Keratinocyte (primary cell): ENCODE results near the gene EDC3. TPM values are rescaled to one million over a fixed set of nuclear protein-coding genes. Genes with fewer than 3 reads are reported as not detected.

Experiments used
- DNase-seq: peaks from one replicate; pipeline ENCODE4 v3.0.0-alpha.2; 2011; ENCODE audit warnings: low read depth, missing footprints, low spot score
- FAIRE-seq: peaks from 2 replicates; lab custom pipeline; 2011; peaks lifted over from hg19 to GRCh38; lab: Jason Lieb, UNC
- H2AFZ ChIP-seq: 2 replicates; pipeline ENCODE4 v1.6.0; 2012; ENCODE audit warnings: low read length, control low read depth, inconsistent platforms; ENCODE audit not compliant: control insufficient read depth
- H3K27ac ChIP-seq: 2 replicates; pipeline ENCODE4 v1.5.1; 2011; ENCODE audit warnings: low read length; ENCODE audit not compliant: control insufficient read depth, insufficient read depth
- H3K27me3 ChIP-seq: 3 replicates; pipeline ENCODE4 v1.6.0; 2011; ENCODE audit warnings: low read length; ENCODE audit not compliant: control insufficient read depth, insufficient read depth; ENCODE audit errors: extremely low read depth
- H3K36me3 ChIP-seq, 2 experiments: 2 replicates in 1 of 2; 3 replicates in 1 of 2; pipeline ENCODE4 v1.5.1; 2011; ENCODE audit warnings: low read length in 2 of 2, mild to moderate bottlenecking in 1 of 2; ENCODE audit not compliant: control insufficient read depth in 2 of 2, insufficient read depth in 2 of 2; ENCODE audit errors: extremely low read depth in 1 of 2
- H3K4me1 ChIP-seq: 3 replicates; pipeline ENCODE4 v1.5.1; 2011; ENCODE audit warnings: low read length; ENCODE audit not compliant: control insufficient read depth, insufficient read depth; ENCODE audit errors: extremely low read depth
- H3K4me2 ChIP-seq: 3 replicates; pipeline ENCODE4 v1.6.0; 2011; ENCODE audit warnings: low read depth, low read length; ENCODE audit not compliant: control insufficient read depth, insufficient read depth; ENCODE audit errors: extremely low read depth
- H3K4me3 ChIP-seq, 3 experiments: fragments of 200-600 bp in 1 of 3; sonication (generic) in 1 of 3; 2 replicates in 2 of 3; 3 replicates in 1 of 3; pipeline ENCODE4 v1.5.1; 2011 to 2016; ENCODE audit warnings: low read length in 3 of 3, mild to moderate bottlenecking in 3 of 3, control low read depth in 2 of 3, inconsistent platforms in 1 of 3, low read depth in 1 of 3, mixed read lengths in 1 of 3, mixed run types in 1 of 3, moderate library complexity in 1 of 3; ENCODE audit not compliant: control insufficient read depth in 2 of 3, insufficient read depth in 2 of 3; ENCODE audit errors: extremely low read depth in 1 of 3
- H3K79me2 ChIP-seq: 2 replicates; pipeline ENCODE4 v1.6.0; 2012; ENCODE audit warnings: low read length; ENCODE audit not compliant: control insufficient read depth, insufficient read depth
- H3K9ac ChIP-seq: 3 replicates; pipeline ENCODE4 v1.6.0; 2011; ENCODE audit warnings: low read length; ENCODE audit not compliant: control insufficient read depth, insufficient read depth; ENCODE audit errors: extremely low read depth
- H3K9me1 ChIP-seq: 3 replicates; pipeline ENCODE4 v1.6.0; 2011; ENCODE audit warnings: low read length; ENCODE audit not compliant: control insufficient read depth, insufficient read depth; ENCODE audit errors: extremely low read depth
- H3K9me3 ChIP-seq: 2 replicates; pipeline ENCODE4 v1.5.1; 2012; ENCODE audit warnings: low read depth, low read length; ENCODE audit not compliant: control insufficient read depth
- H4K20me1 ChIP-seq: 3 replicates; pipeline ENCODE4 v1.6.0; 2011; ENCODE audit warnings: low read length; ENCODE audit not compliant: control insufficient read depth, insufficient read depth; ENCODE audit errors: extremely low read depth
- EZH2 ChIP-seq: IDR thresholded peaks from one replicate; pipeline ENCODE4 v1.6.1; 2012; ENCODE audit warnings: inconsistent platforms, mild to moderate bottlenecking, low read length, moderate library complexity
- dilution Hi-C: fragments of 300-500 bp; cut with MboI; formaldehyde crosslinking; loops from one replicate; pipeline ENCODE4 v1.7.0; 2020; ENCODE audit warnings: low sequenced_read_pairs; ENCODE audit not compliant: extremely low pct_ligation_motif_present
- polyA plus RNA-seq, 5 experiments: library from polyadenylated mRNA; depleted of rRNA in 3 of 5; stranded (reverse) in 3 of 5; stranded (forward) in 1 of 5; unstranded in 1 of 5; fragments of >200 nt; gene quantifications; 1 replicate in 1 of 5; 2 replicates in 3 of 5; 3 replicates in 1 of 5; pipeline versions ENCODE4 v1.2.1 to v1.2.3, GENCODE V29; 2011 to 2012; ENCODE audit warnings: missing spikeins in 2 of 5, low read depth in 1 of 5, low replicate concordance in 1 of 5
- TF ChIP-seq, protein P1 (sequence below), 3 experiments: IDR thresholded peaks in 1 of 3; conservative IDR thresholded peaks in 1 of 3; optimal IDR thresholded peaks in 1 of 3; 2 replicates in 2 of 3; 3 replicates in 1 of 3; pipeline versions ENCODE3 to v1.5.1; 2011; ENCODE audit warnings: low read length in 3 of 3, mild to moderate bottlenecking in 3 of 3, moderate library complexity in 2 of 3, control low read depth in 1 of 3, inconsistent platforms in 1 of 3; ENCODE audit not compliant: insufficient read depth in 2 of 3; ENCODE audit errors: extremely low read depth in 1 of 3

The EDC3 gene
- polyA plus RNA-seq, 1 donor (not counting 4 experiments of a cell fraction or from before 2014, with no cell fraction given): 33.6 TPM

DNA sequence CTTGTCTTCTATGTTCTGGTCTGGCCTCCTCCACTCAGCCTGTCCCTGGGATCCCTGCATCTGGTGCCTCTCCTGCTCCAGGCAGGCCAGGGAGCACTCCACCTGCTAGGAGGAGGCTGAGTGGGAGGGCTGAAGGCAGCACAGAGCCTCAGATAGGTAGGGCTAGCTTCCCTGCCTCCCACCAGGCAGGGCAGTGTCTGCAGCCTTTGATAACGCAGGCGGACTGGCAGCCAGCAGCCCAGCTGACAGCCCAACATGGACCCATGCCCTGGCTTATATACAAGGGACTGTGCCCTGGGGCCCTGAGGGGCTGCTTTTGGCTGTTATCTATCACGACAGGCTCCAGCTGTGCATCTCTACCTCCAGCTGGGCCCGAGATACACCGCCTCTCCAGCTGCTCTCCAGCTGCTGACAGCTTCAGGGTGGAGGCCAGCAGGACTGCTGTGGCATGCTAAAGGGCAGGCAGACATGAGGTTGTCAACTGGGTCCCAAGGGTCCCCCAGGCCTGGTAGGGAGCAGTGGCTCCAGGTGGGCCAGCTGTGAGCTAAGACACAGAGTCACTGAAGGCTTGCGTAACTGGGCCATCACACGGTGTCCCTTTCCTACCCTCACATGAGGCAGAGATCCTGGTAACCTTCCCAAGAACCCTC, 85.4 kb downstream of the EDC3 start:
- Histone ChIP-seq H3K27ac (no peak overlapping the region), H3K4me3 (no peak overlapping the region), H3K79me2 (no peaks in the 10 kb centered on the region), H2AFZ (no peak overlapping the region), H3K36me3 (no peaks in the 10 kb centered on the region), H3K4me2 (no peak overlapping the region), H3K27me3 (peaks cover 9% of the 10 kb centered on the region), H4K20me1 (no peaks in the 10 kb centered on the region), H3K9ac (no peak overlapping the region), H3K4me1 (peaks cover 10% of the 10 kb centered on the region), H3K9me1 (no peaks in the 10 kb centered on the region), H3K9me3 (no peaks in the 10 kb centered on the region)
- dilution Hi-C loops: no loop called here
- FAIRE-seq (no peak), DNase-seq (no peak)
- TF ChIP-seq, protein P1, sequence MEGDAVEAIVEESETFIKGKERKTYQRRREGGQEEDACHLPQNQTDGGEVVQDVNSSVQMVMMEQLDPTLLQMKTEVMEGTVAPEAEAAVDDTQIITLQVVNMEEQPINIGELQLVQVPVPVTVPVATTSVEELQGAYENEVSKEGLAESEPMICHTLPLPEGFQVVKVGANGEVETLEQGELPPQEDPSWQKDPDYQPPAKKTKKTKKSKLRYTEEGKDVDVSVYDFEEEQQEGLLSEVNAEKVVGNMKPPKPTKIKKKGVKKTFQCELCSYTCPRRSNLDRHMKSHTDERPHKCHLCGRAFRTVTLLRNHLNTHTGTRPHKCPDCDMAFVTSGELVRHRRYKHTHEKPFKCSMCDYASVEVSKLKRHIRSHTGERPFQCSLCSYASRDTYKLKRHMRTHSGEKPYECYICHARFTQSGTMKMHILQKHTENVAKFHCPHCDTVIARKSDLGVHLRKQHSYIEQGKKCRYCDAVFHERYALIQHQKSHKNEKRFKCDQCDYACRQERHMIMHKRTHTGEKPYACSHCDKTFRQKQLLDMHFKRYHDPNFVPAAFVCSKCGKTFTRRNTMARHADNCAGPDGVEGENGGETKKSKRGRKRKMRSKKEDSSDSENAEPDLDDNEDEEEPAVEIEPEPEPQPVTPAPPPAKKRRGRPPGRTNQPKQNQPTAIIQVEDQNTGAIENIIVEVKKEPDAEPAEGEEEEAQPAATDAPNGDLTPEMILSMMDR (optimal IDR thresholded peaks at IDR 0.05 in 1 of 3, IDR thresholded peaks at IDR 0.05 in 1 of 3, conservative IDR thresholded peaks at IDR 0.05 in 1 of 3; ENCODE audit: extremely low read depth in 1 of 3, insufficient read depth in 2 of 3, low read length in 3 of 3): no peak
- TF ChIP-seq EZH2: no peak

DNA sequence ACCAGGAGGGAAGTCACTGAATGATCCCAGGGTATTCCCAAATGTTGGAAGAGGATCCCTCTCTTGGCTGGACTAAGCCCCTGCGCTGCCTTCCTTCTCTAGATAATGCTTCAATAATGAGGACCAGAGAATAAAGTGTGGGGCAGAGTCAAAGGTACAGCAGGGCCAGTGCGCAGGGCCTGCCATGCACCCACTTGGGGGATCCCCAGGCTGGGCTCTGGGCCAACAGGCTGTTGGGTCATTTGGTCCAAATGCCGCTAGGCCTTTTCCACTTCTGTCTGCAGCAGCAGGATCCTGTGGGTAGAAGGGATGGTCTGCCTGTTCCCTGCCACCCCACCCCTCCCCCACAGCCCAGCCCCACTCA, 85.9 kb downstream of the EDC3 start:
- Histone ChIP-seq H3K9me3 (no peaks in the 10 kb centered on the region), H3K27ac (no peak overlapping the region), H4K20me1 (no peaks in the 10 kb centered on the region), H3K9me1 (no peaks in the 10 kb centered on the region), H3K4me3 (no peak overlapping the region), H3K36me3 (no peaks in the 10 kb centered on the region), H2AFZ (no peak overlapping the region), H3K4me1 (peaks cover 10% of the 10 kb centered on the region), H3K27me3 (peaks cover 11% of the 10 kb centered on the region), H3K4me2 (no peak overlapping the region), H3K9ac (no peak overlapping the region), H3K79me2 (no peaks in the 10 kb centered on the region)
- FAIRE-seq: no peak
- dilution Hi-C loops: no loop called here
- no peak for DNase-seq
- TF ChIP-seq, protein P1 (optimal IDR thresholded peaks at IDR 0.05 in 1 of 3, IDR thresholded peaks at IDR 0.05 in 1 of 3, conservative IDR thresholded peaks at IDR 0.05 in 1 of 3; ENCODE audit: extremely low read depth in 1 of 3, insufficient read depth in 2 of 3, low read length in 3 of 3): no peak
- no peak for TF ChIP-seq EZH2
